Measurements from ENCODE around the gene TMEM45A.

GRCh38 chr3:100518244-100518643, 25.8 kb downstream of the TMEM45A start:
- TF ChIP-seq, protein P1, sequence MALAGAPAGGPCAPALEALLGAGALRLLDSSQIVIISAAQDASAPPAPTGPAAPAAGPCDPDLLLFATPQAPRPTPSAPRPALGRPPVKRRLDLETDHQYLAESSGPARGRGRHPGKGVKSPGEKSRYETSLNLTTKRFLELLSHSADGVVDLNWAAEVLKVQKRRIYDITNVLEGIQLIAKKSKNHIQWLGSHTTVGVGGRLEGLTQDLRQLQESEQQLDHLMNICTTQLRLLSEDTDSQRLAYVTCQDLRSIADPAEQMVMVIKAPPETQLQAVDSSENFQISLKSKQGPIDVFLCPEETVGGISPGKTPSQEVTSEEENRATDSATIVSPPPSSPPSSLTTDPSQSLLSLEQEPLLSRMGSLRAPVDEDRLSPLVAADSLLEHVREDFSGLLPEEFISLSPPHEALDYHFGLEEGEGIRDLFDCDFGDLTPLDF (CRISPR knock-in tag; IDR thresholded peaks at IDR 0.05), result no peak
- no peak for TF ChIP-seq ARID4B (CRISPR knock-in tag; IDR thresholded peaks at IDR 0.05; ENCODE audit: borderline replicate concordance)
